H9 (cell line): Measurements from ENCODE around the gene CCDC178. TPM values are rescaled to one million over a fixed set of nuclear protein-coding genes. Genes with fewer than 3 reads are reported as not detected.

Experiments
- DNase-seq: peaks from one replicate; pipeline ENCODE4 v3.0.0-alpha.2; 2017
- H2AFZ ChIP-seq: one replicate; pipeline ENCODE4 v1.6.1; 2013; ENCODE audit warnings: mild to moderate bottlenecking, low read length, control low read depth, moderate library complexity
- H2AK5ac ChIP-seq: 2 replicates; pipeline ENCODE4 v1.6.1; 2013; ENCODE audit warnings: low read length, control low read depth, mixed read lengths; ENCODE audit not compliant: insufficient read length
- H2BK120ac ChIP-seq: one replicate; pipeline ENCODE4 v1.6.1; 2013; ENCODE audit warnings: low read depth, mild to moderate bottlenecking, low read length, control low read depth, inconsistent platforms; ENCODE audit not compliant: poor library complexity, severe bottlenecking
- H2BK12ac ChIP-seq: 2 replicates; pipeline ENCODE4 v1.6.1; 2013; ENCODE audit warnings: low read length, control low read depth, mixed read lengths, low read depth; ENCODE audit not compliant: insufficient read length
- H2BK15ac ChIP-seq: 2 replicates; pipeline ENCODE4 v1.6.1; 2013; ENCODE audit warnings: low read depth, low read length, control low read depth
- H2BK20ac ChIP-seq: one replicate; pipeline ENCODE4 v1.6.1; 2013; ENCODE audit warnings: low read depth, mild to moderate bottlenecking, low read length, control low read depth, inconsistent platforms; ENCODE audit not compliant: poor library complexity, severe bottlenecking
- H2BK5ac ChIP-seq: 2 replicates; pipeline ENCODE4 v1.6.1; 2013; ENCODE audit warnings: low read length, control low read depth, mixed read lengths; ENCODE audit not compliant: insufficient read length
- H3K14ac ChIP-seq: 2 replicates; pipeline ENCODE4 v1.6.1; 2013; ENCODE audit warnings: low read length, control low read depth; ENCODE audit not compliant: insufficient read depth
- H3K18ac ChIP-seq: 2 replicates; pipeline ENCODE4 v1.6.1; 2013; ENCODE audit warnings: low read depth, mild to moderate bottlenecking, mixed read lengths, low read length, control low read depth; ENCODE audit not compliant: insufficient read length
- H3K23ac ChIP-seq: 2 replicates; pipeline ENCODE4 v1.6.1; 2013; ENCODE audit warnings: low read length, control low read depth, mixed read lengths, low read depth; ENCODE audit not compliant: insufficient read length
- H3K23me2 ChIP-seq: 2 replicates; pipeline ENCODE4 v1.6.1; 2013; ENCODE audit warnings: low read depth, mild to moderate bottlenecking, mixed read lengths, low read length, control low read depth; ENCODE audit not compliant: insufficient read length, poor library complexity, severe bottlenecking
- H3K27ac ChIP-seq: 2 replicates; pipeline ENCODE4 v1.5.1; 2013; ENCODE audit warnings: low read length, control low read depth, mixed read lengths, low read depth; ENCODE audit not compliant: insufficient read length
- H3K27me3 ChIP-seq: 2 replicates; pipeline ENCODE4 v1.6.1; 2013; ENCODE audit warnings: low read length, control low read depth, inconsistent platforms; ENCODE audit not compliant: insufficient read depth
- H3K4ac ChIP-seq: 2 replicates; pipeline ENCODE4 v1.6.1; 2013; ENCODE audit warnings: low read depth, mild to moderate bottlenecking, control low read depth, inconsistent platforms, low read length, moderate library complexity
- H3K4me1 ChIP-seq: 2 replicates; pipeline ENCODE4 v1.6.1; 2013; ENCODE audit warnings: low read length, control low read depth, inconsistent platforms; ENCODE audit not compliant: insufficient read depth
- H3K4me2 ChIP-seq: 2 replicates; pipeline ENCODE4 v1.6.1; 2013; ENCODE audit warnings: low read length, control low read depth, mixed read lengths; ENCODE audit not compliant: insufficient read length, insufficient read depth
- H3K56ac ChIP-seq: 2 replicates; pipeline ENCODE4 v1.6.1; 2013; ENCODE audit warnings: low read depth, mild to moderate bottlenecking, mixed read lengths, low read length, control low read depth; ENCODE audit not compliant: insufficient read length
- H3K79me1 ChIP-seq: 2 replicates; pipeline ENCODE4 v1.6.1; 2013; ENCODE audit warnings: low read depth, mild to moderate bottlenecking, moderate library complexity, low read length, control low read depth, inconsistent platforms; ENCODE audit not compliant: insufficient read depth, poor library complexity, severe bottlenecking
- H3K79me2 ChIP-seq: 2 replicates; pipeline ENCODE4 v1.6.1; 2013; ENCODE audit warnings: low read length, control low read depth, inconsistent platforms; ENCODE audit not compliant: insufficient read depth
- H3K9ac ChIP-seq: 2 replicates; pipeline ENCODE4 v1.6.1; 2013; ENCODE audit warnings: low read length, control low read depth, mixed read lengths; ENCODE audit not compliant: insufficient read length; ENCODE audit errors: extremely low read depth
- H3K9me3 ChIP-seq: one replicate; pipeline ENCODE4 v1.6.1; 2013; ENCODE audit warnings: low read depth, low read length, inconsistent platforms; ENCODE audit not compliant: control insufficient read depth
- H3T11ph ChIP-seq: one replicate; pipeline ENCODE4 v1.6.1; 2013; ENCODE audit warnings: mild to moderate bottlenecking, low read length, control low read depth, inconsistent platforms
- H4K20me1 ChIP-seq: one replicate; pipeline ENCODE4 v1.6.1; 2013; ENCODE audit not compliant: control insufficient read depth, insufficient read length, insufficient read depth
- H4K5ac ChIP-seq: 2 replicates; pipeline ENCODE4 v1.6.1; 2013; ENCODE audit warnings: low read depth, mild to moderate bottlenecking, mixed read lengths, low read length, control low read depth; ENCODE audit not compliant: insufficient read length
- H4K8ac ChIP-seq: replicated peaks from 2 replicates; pipeline ENCODE4 v1.6.1; 2013; ENCODE audit warnings: low read length, control low read depth, mixed read lengths, low read depth; ENCODE audit not compliant: insufficient read length
- H4K91ac ChIP-seq: 2 replicates; pipeline ENCODE4 v1.6.1; 2013; ENCODE audit warnings: low read depth, mild to moderate bottlenecking, moderate library complexity, mixed read lengths, low read length, control low read depth; ENCODE audit not compliant: insufficient read length
- H3K27ac Mint-ChIP-seq, 3 experiments: 2 replicates in 2 of 3; 3 replicates in 1 of 3; pipeline ENCODE4 v1.8.0; 2020 to 2021; ENCODE audit warnings: mixed read lengths in 3 of 3, mild to moderate bottlenecking in 1 of 3, moderate library complexity in 1 of 3
- H3K27me3 Mint-ChIP-seq: 2 replicates; pipeline ENCODE4 v1.8.0; 2021; ENCODE audit warnings: low read depth, mild to moderate bottlenecking, moderate library complexity, mixed read lengths
- H3K36me3 Mint-ChIP-seq, 3 experiments: 2 replicates in 2 of 3; 3 replicates in 1 of 3; pipeline ENCODE4 v1.8.0; 2020 to 2021; ENCODE audit warnings: low read depth in 3 of 3, mixed read lengths in 3 of 3; ENCODE audit not compliant: insufficient read depth in 1 of 3
- H3K4me1 Mint-ChIP-seq, 2 experiments: 2 replicates each; pipeline ENCODE4 v1.8.0; 2020; ENCODE audit warnings: mixed read lengths in 2 of 2
- H3K4me3 Mint-ChIP-seq, 2 experiments: 2 replicates in 1 of 2; 3 replicates in 1 of 2; pipeline ENCODE4 v1.8.0; 2020 to 2021; ENCODE audit warnings: mild to moderate bottlenecking in 2 of 2, mixed read lengths in 2 of 2, moderate library complexity in 1 of 2
- H3K9me3 Mint-ChIP-seq, 2 experiments: 2 replicates in 1 of 2; 3 replicates in 1 of 2; pipeline ENCODE4 v1.8.0; 2020; ENCODE audit warnings: mild to moderate bottlenecking in 2 of 2, mixed read lengths in 2 of 2, moderate library complexity in 1 of 2
- CTCF ChIP-seq: fragments of 200-600 bp; sonication (generic); conservative IDR thresholded peaks from 3 replicates; pipeline ENCODE4 v1.8.0; 2021; ENCODE audit warnings: antibody characterized with exemption, mild to moderate bottlenecking
- WGBS: extraction: QIAGEN DNeasy Blood & Tissue Kit; methylation state at CpG from one replicate; pipeline ENCODE4 v1.1.7; 2013; ENCODE audit warnings: missing lambda C conversion rate, low lambda C conversion rate, mixed read lengths; ENCODE audit not compliant: insufficient read length; ENCODE audit errors: extremely low coverage; 5-methylcytosine and 5-hydroxymethylcytosine counted together
- total RNA-seq: library from RNA; stranded (reverse); gene quantifications from 2 replicates; pipeline ENCODE4 v1.2.1, GENCODE V29; 2021

The CCDC178 gene
- total RNA-seq, 1 experiment from 2014 or later, result not detected

- H3K36me3 Mint-ChIP-seq, result peaks cover 7 to 10% (median 8%) of the 10 kb centered on the region in 3 experiments
- Histone ChIP-seq H3K4ac (no peak overlapping the region), H2BK15ac (no peak overlapping the region), H3K23ac (no peak overlapping the region), H4K91ac (no peak overlapping the region), H3K79me1 (no peaks in the 10 kb centered on the region), H4K8ac (no peak overlapping the region), H3K79me2 (no peaks in the 10 kb centered on the region), H4K5ac (no peak overlapping the region), H3K18ac (no peak overlapping the region), H2BK12ac (no peak overlapping the region), H2BK5ac (no peak overlapping the region), H3K27me3 (no peaks in the 10 kb centered on the region), H4K20me1 (no peaks in the 10 kb centered on the region), H2AFZ (no peak overlapping the region), H3K9me3 (peaks cover 9% of the 10 kb centered on the region), H2BK20ac (no peak overlapping the region), H3K23me2 (no peaks in the 10 kb centered on the region), H3K27ac (no peak overlapping the region), H3K4me2 (no peak overlapping the region), H2BK120ac (no peak overlapping the region), H3K9ac (no peak overlapping the region), H3T11ph (no peak overlapping the region), H3K14ac (no peak overlapping the region), H3K56ac (no peak overlapping the region), H2AK5ac (no peak overlapping the region), H3K4me1 (peaks cover 9% of the 10 kb centered on the region; the same call in 1 of the 2 replicates)
- H3K27me3 Mint-ChIP-seq, result no peaks in the 10 kb centered on the region; the same call in 1 of the 2 replicates
- TF ChIP-seq CTCF, result no peak
- no CpG with 5 or more reads among the region's 3 CpGs for WGBS
- peaks cover 26 to 29% of the 10 kb centered on the region in 2 experiments for H3K4me1 Mint-ChIP-seq
- H3K9me3 Mint-ChIP-seq, result peaks cover 7 to 12% of the 10 kb centered on the region in 2 experiments
- DNase-seq, result no peak
- no peak overlapping the region for H3K27ac Mint-ChIP-seq
- H3K4me3 Mint-ChIP-seq, result no peak overlapping the region
Observed at GRCh38 chr18:32891797-32892196, 548.7 kb downstream of the CCDC178 start.
